ENCODE data around the gene AS3MT.
A peak's percentile ranks its signal among the peaks of the same experiment; 100 is the strongest.

The AS3MT gene

DNA sequence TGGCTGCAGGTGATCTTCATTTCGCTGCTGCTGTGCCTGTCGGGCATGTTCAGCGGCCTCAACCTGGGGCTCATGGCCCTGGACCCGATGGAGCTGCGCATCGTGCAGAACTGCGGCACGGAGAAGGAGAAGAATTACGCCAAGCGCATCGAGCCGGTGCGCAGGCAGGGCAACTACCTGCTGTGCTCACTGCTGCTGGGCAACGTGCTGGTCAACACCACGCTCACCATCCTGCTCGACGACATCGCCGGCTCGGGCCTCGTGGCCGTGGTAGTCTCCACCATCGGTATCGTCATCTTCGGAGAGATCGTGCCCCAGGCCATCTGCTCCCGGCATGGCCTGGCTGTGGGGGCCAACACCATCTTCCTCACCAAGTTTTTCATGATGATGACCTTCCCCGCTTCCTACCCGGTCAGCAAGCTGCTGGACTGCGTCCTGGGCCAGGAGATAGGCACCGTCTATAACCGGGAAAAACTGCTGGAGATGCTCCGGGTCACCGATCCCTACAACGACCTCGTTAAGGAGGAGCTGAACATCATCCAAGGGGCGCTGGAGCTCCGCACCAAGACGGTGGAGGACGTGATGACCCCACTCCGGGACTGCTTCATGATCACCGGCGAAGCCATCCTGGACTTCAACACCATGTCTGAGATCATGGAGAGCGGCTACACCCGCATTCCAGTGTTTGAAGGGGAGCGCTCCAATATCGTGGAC, 50.1 kb downstream of the AS3MT start:
- H3K9me3 ChIP-seq (ENCODE audit: control insufficient read depth, low read length) = no peaks in the 10 kb centered on the region
- peak overlapping the region in 1 of 2 experiments; percentile 63 for H3K23ac ChIP-seq (ENCODE audit: low read length in 2 of 2)
- peak overlapping the region; percentile 87 to 93 for H3K4me3 ChIP-seq (ENCODE audit: insufficient read depth in 1 of 2, low read depth in 1 of 2, low read length in 2 of 2)
- peak overlapping the region in 1 of 2 experiments; percentile 13 for H3K14ac ChIP-seq (ENCODE audit: low read length in 2 of 2)
- H3K27ac ChIP-seq (ENCODE audit: low read length, poor library complexity, severe bottlenecking) = no peak overlapping the region
- peak overlapping the region; percentile 0 for H4K91ac ChIP-seq (ENCODE audit: low read length)
- peaks cover 14% of the 10 kb centered on the region for H3K4me1 ChIP-seq (ENCODE audit: control insufficient read depth, insufficient read depth, low read depth, low read length)
- no peaks in the 10 kb centered on the region for H3K36me3 ChIP-seq (ENCODE audit: control insufficient read depth in 1 of 2, insufficient read depth in 2 of 2, low read depth in 1 of 2, low read length in 2 of 2)
- H3K9ac ChIP-seq (ENCODE audit: low read length) = peak overlapping the region; percentile 90
- peak overlapping the region; percentile 7 for H2AFZ ChIP-seq (ENCODE audit: low read depth, low read length)
- H2BK5ac ChIP-seq (ENCODE audit: low read depth, low read length, poor library complexity, severe bottlenecking) = no peak overlapping the region
- peaks cover 15% of the 10 kb centered on the region for H3K79me1 ChIP-seq (replicated peaks; ENCODE audit: low read length, poor library complexity, severe bottlenecking)
- H4K8ac ChIP-seq (ENCODE audit: low read length) = peak overlapping the region; percentile 1
- peaks cover 4 to 13% of the 10 kb centered on the region in 2 experiments for H3K27me3 ChIP-seq (ENCODE audit: control insufficient read depth in 1 of 2, insufficient read depth in 1 of 2, low read length in 2 of 2)
- H2BK15ac ChIP-seq (ENCODE audit: low read depth, poor library complexity, severe bottlenecking) = peak overlapping the region; percentile 15
- no peak overlapping the region for H2AK5ac ChIP-seq (ENCODE audit: low read length, severe bottlenecking)
- H2BK120ac ChIP-seq (ENCODE audit: low read depth, low read length) = no peak overlapping the region
- H3K4me2 ChIP-seq (ENCODE audit: low read length, poor library complexity, severe bottlenecking) = peak overlapping the region; percentile 92
- DNase-seq = peak; percentile 32
- H3K18ac ChIP-seq (ENCODE audit: low read depth in 1 of 2, low read length in 2 of 2) = no peak overlapping the region
- H3K4ac ChIP-seq (ENCODE audit: low read depth in 1 of 2, low read length in 2 of 2) = peak overlapping the region; percentile 9 to 47
- peak overlapping the region in 1 of 2 experiments; percentile 25 for H2BK12ac ChIP-seq (ENCODE audit: low read length in 2 of 2)
- WGBS = 9% methylated on average over 47 of the region's 47 CpGs

DNA sequence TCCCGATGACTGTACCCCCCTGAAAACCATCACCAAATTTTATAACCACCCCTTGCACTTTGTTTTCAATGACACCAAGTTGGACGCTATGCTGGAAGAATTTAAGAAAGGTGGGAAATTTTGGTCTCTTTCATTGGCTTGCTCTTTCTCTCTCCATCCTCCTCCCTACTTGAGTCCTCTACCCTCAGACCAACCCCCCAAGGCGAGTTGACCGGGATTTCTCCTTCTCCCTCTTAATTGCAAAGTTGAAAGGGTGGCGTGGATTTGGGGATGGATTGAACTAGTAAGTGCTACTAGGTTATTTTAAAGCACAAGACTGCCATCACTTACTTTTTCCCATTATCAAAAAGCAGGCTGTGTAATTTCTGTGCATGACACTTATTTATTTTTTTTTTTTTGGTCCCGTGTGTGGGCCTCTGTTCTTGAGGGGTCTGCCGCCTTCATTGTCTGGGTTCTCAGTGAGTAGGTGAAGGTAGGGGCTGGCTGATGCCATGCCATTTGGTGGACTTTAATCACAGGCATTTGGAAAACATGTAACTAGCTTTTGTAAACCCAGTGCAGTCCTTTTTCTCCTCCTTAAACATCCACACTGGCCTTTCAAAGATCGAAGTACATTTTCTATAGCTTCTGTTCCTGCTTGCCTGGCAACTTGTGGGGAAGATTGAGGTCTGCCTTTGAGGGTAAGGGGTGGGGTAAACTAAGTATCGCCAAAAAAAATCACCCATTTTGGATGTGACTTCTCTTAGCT, 50.9 kb downstream of the AS3MT start:
- H3K18ac ChIP-seq (ENCODE audit: low read depth in 1 of 2, low read length in 2 of 2) = no peak overlapping the region
- H3K4me2 ChIP-seq (ENCODE audit: low read length, poor library complexity, severe bottlenecking) = peak overlapping the region; percentile 92
- H3K27me3 ChIP-seq (ENCODE audit: control insufficient read depth in 1 of 2, insufficient read depth in 1 of 2, low read length in 2 of 2) = peaks cover 4 to 13% of the 10 kb centered on the region in 2 experiments
- no peak for DNase-seq
- peak overlapping the region; percentile 90 for H3K9ac ChIP-seq (ENCODE audit: low read length)
- no peak overlapping the region for H3K4ac ChIP-seq (ENCODE audit: low read depth in 1 of 2, low read length in 2 of 2)
- H2BK5ac ChIP-seq (ENCODE audit: low read depth, low read length, poor library complexity, severe bottlenecking) = no peak overlapping the region
- H2AFZ ChIP-seq (ENCODE audit: low read depth, low read length) = no peak overlapping the region
- H3K4me1 ChIP-seq (ENCODE audit: control insufficient read depth, insufficient read depth, low read depth, low read length) = peaks cover 14% of the 10 kb centered on the region
- H2BK12ac ChIP-seq (ENCODE audit: low read length in 2 of 2) = no peak overlapping the region
- H3K4me3 ChIP-seq (ENCODE audit: insufficient read depth in 1 of 2, low read depth in 1 of 2, low read length in 2 of 2) = peak overlapping the region in 1 of 2 experiments; percentile 93
- no peak overlapping the region for H3K27ac ChIP-seq (ENCODE audit: low read length, poor library complexity, severe bottlenecking)
- H2BK15ac ChIP-seq (ENCODE audit: low read depth, poor library complexity, severe bottlenecking) = no peak overlapping the region
- no peak overlapping the region for H2BK120ac ChIP-seq (ENCODE audit: low read depth, low read length)
- H4K91ac ChIP-seq (ENCODE audit: low read length) = no peak overlapping the region
- no peak overlapping the region for H2AK5ac ChIP-seq (ENCODE audit: low read length, severe bottlenecking)
- H3K9me3 ChIP-seq (ENCODE audit: control insufficient read depth, low read length) = no peaks in the 10 kb centered on the region
- no peak overlapping the region for H3K23ac ChIP-seq (ENCODE audit: low read length in 2 of 2)
- H3K79me1 ChIP-seq (replicated peaks; ENCODE audit: low read length, poor library complexity, severe bottlenecking) = peaks cover 18% of the 10 kb centered on the region
- H3K14ac ChIP-seq (ENCODE audit: low read length in 2 of 2) = no peak overlapping the region
- WGBS = 23% methylated on average over 4 of the region's 9 CpGs
- no peaks in the 10 kb centered on the region for H3K36me3 ChIP-seq (ENCODE audit: control insufficient read depth in 1 of 2, insufficient read depth in 2 of 2, low read depth in 1 of 2, low read length in 2 of 2)
- H4K8ac ChIP-seq (ENCODE audit: low read length) = no peak overlapping the region

DNA sequence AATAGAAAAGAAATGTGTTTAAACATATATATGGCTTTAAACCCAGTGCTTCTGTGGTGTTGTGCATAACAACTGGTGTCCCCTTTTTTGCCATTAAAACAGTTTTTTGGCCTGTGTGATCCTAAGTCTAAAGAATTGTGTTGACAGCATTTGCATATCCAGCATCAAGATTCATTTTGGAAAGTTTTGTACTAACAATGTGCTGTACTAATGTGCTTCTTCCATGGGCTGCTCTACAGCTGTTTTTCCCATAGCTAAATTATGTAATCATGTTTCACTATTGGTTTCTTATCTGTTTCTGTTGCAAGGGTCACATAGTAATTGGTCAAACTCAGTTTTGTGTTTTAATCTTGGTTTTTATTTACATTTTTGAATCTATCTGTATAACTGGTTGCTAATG, 54.3 kb downstream of the AS3MT start:
- peaks cover 0 to 9% of the 10 kb centered on the region in 2 experiments for H3K27me3 ChIP-seq (ENCODE audit: control insufficient read depth in 1 of 2, insufficient read depth in 1 of 2, low read length in 2 of 2)
- no peak overlapping the region for H2BK5ac ChIP-seq (ENCODE audit: low read depth, low read length, poor library complexity, severe bottlenecking)
- no peak overlapping the region for H3K27ac ChIP-seq (ENCODE audit: low read length, poor library complexity, severe bottlenecking)
- peaks cover 14% of the 10 kb centered on the region for H3K4me1 ChIP-seq (ENCODE audit: control insufficient read depth, insufficient read depth, low read depth, low read length)
- H3K14ac ChIP-seq (ENCODE audit: low read length in 2 of 2) = no peak overlapping the region
- H2BK15ac ChIP-seq (ENCODE audit: low read depth, poor library complexity, severe bottlenecking) = no peak overlapping the region
- no peak overlapping the region for H3K23ac ChIP-seq (ENCODE audit: low read length in 2 of 2)
- no peak overlapping the region for H3K18ac ChIP-seq (ENCODE audit: low read depth in 1 of 2, low read length in 2 of 2)
- H3K36me3 ChIP-seq (ENCODE audit: control insufficient read depth in 1 of 2, insufficient read depth in 2 of 2, low read depth in 1 of 2, low read length in 2 of 2) = no peaks in the 10 kb centered on the region
- no peak overlapping the region for H3K9ac ChIP-seq (ENCODE audit: low read length)
- no peak overlapping the region for H3K4me2 ChIP-seq (ENCODE audit: low read length, poor library complexity, severe bottlenecking)
- no peak overlapping the region for H2AK5ac ChIP-seq (ENCODE audit: low read length, severe bottlenecking)
- H3K4ac ChIP-seq (ENCODE audit: low read depth in 1 of 2, low read length in 2 of 2) = no peak overlapping the region
- no peak overlapping the region for H3K4me3 ChIP-seq (ENCODE audit: insufficient read depth in 1 of 2, low read depth in 1 of 2, low read length in 2 of 2)
- H4K91ac ChIP-seq (ENCODE audit: low read length) = no peak overlapping the region
- peaks cover 21% of the 10 kb centered on the region for H3K79me1 ChIP-seq (replicated peaks; ENCODE audit: low read length, poor library complexity, severe bottlenecking)
- DNase-seq = no peak
- no peak overlapping the region for H2BK12ac ChIP-seq (ENCODE audit: low read length in 2 of 2)
- H4K8ac ChIP-seq (ENCODE audit: low read length) = no peak overlapping the region
- no peak overlapping the region for H2BK120ac ChIP-seq (ENCODE audit: low read depth, low read length)
- no peaks in the 10 kb centered on the region for H3K9me3 ChIP-seq (ENCODE audit: control insufficient read depth, low read length)
- H2AFZ ChIP-seq (ENCODE audit: low read depth, low read length) = no peak overlapping the region

DNA sequence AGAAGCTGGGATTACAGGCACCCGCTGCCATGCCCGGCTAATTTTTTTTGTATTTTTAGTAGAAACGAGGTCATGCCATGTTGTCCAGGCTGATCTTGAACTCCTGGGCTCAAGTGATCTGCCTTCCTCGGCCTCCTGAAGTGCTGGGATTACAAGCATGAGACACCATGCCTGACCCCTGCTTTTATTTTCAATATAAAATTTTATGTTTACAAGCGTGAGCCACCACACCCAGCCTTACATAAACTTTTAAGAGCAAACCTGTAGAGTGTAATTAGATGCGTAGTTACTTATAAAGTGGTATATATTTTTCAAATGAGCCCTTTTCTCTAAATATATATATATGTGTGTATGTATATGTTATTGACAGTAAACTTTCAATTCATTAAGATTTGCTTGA, 57.6 kb downstream of the AS3MT start:
- no peak overlapping the region for H2BK5ac ChIP-seq (ENCODE audit: low read depth, low read length, poor library complexity, severe bottlenecking)
- DNase-seq = no peak
- H2AFZ ChIP-seq (ENCODE audit: low read depth, low read length) = no peak overlapping the region
- no peak overlapping the region for H2BK15ac ChIP-seq (ENCODE audit: low read depth, poor library complexity, severe bottlenecking)
- no peaks in the 10 kb centered on the region for H3K27me3 ChIP-seq (ENCODE audit: control insufficient read depth in 1 of 2, insufficient read depth in 1 of 2, low read length in 2 of 2)
- H4K8ac ChIP-seq (ENCODE audit: low read length) = no peak overlapping the region
- no peak overlapping the region for H3K23ac ChIP-seq (ENCODE audit: low read length in 2 of 2)
- H2AK5ac ChIP-seq (ENCODE audit: low read length, severe bottlenecking) = no peak overlapping the region
- H3K4me2 ChIP-seq (ENCODE audit: low read length, poor library complexity, severe bottlenecking) = no peak overlapping the region
- no peak overlapping the region for H4K91ac ChIP-seq (ENCODE audit: low read length)
- H2BK120ac ChIP-seq (ENCODE audit: low read depth, low read length) = no peak overlapping the region
- H2BK12ac ChIP-seq (ENCODE audit: low read length in 2 of 2) = no peak overlapping the region
- H3K79me1 ChIP-seq (replicated peaks; ENCODE audit: low read length, poor library complexity, severe bottlenecking) = peaks cover 12% of the 10 kb centered on the region
- no peak overlapping the region for H3K18ac ChIP-seq (ENCODE audit: low read depth in 1 of 2, low read length in 2 of 2)
- H3K9me3 ChIP-seq (ENCODE audit: control insufficient read depth, low read length) = no peaks in the 10 kb centered on the region
- H3K36me3 ChIP-seq (ENCODE audit: control insufficient read depth in 1 of 2, insufficient read depth in 2 of 2, low read depth in 1 of 2, low read length in 2 of 2) = no peaks in the 10 kb centered on the region
- H3K4me1 ChIP-seq (ENCODE audit: control insufficient read depth, insufficient read depth, low read depth, low read length) = no peaks in the 10 kb centered on the region
- no peak overlapping the region for H3K4me3 ChIP-seq (ENCODE audit: insufficient read depth in 1 of 2, low read depth in 1 of 2, low read length in 2 of 2)
- no peak overlapping the region for H3K27ac ChIP-seq (ENCODE audit: low read length, poor library complexity, severe bottlenecking)
- 97% methylated on average over 4 of the region's 6 CpGs for WGBS
- H3K9ac ChIP-seq (ENCODE audit: low read length) = no peak overlapping the region
- no peak overlapping the region for H3K14ac ChIP-seq (ENCODE audit: low read length in 2 of 2)
- no peak overlapping the region for H3K4ac ChIP-seq (ENCODE audit: low read depth in 1 of 2, low read length in 2 of 2)

All from mesenchymal stem cell (in vitro differentiated cells and primary cell).